HL-60 (cell line): ENCODE results near the gene SMIM38.

Experiments
- DNase-seq, 2 experiments: peaks; one replicate each; pipeline ENCODE4 v3.0.0-alpha.2; 2010 to 2020; ENCODE audit warnings: low read depth in 1 of 2, low spot score in 1 of 2
- H3K27ac ChIP-seq: fragments of 250-450 bp; sonication (Bioruptor Pico); replicated peaks from 2 replicates; pipeline ENCODE4 v1.5.1; 2020; ENCODE audit warnings: mild to moderate bottlenecking, moderate library complexity
- H3K27me3 ChIP-seq: fragments of 250-450 bp; sonication (Bioruptor Pico); 2 replicates; pipeline ENCODE4 v1.5.1; 2021; ENCODE audit warnings: mild to moderate bottlenecking, moderate library complexity; ENCODE audit not compliant: insufficient read depth, poor library complexity, severe bottlenecking
- H3K4me3 ChIP-seq: replicated peaks from 2 replicates; pipeline ENCODE4 v1.5.1; 2011; ENCODE audit warnings: mild to moderate bottlenecking, control low read depth, low read length; ENCODE audit not compliant: insufficient read depth
- CTCF ChIP-seq: IDR thresholded peaks from one replicate; pipeline ENCODE4 v1.5.1; 2011; ENCODE audit warnings: low read length, control low read depth, inconsistent platforms; ENCODE audit not compliant: insufficient read depth
- GABPA ChIP-seq: IDR thresholded peaks from 2 replicates; pipeline ENCODE4 v1.6.1; 2012; ENCODE audit warnings: low read depth
- POLR2AphosphoS5 ChIP-seq: IDR thresholded peaks from 2 replicates; pipeline ENCODE4 v1.6.1; 2012; ENCODE audit warnings: low read depth
- REST ChIP-seq: IDR thresholded peaks from 2 replicates; pipeline ENCODE4 v1.6.1; 2012; ENCODE audit warnings: low read depth; ENCODE audit not compliant: insufficient replicate concordance
- SPI1 ChIP-seq: IDR thresholded peaks from 2 replicates; pipeline ENCODE4 v1.6.1; 2012; ENCODE audit warnings: low read depth, mild to moderate bottlenecking, borderline replicate concordance
- long read RNA-seq: library from polyadenylated mRNA; unstranded; transcript quantifications from one replicate; pipeline ENCODE4 v2.0.0, GENCODE V29; 2020

SMIM38 gene
- long read RNA-seq = 0 reads

GRCh38 chr11:69155302-69156234 is at the start of gene SMIM38:
Gene SMIM38 (plus strand): TSS chr11:69155935. CDS start chr11:69157847, 1,912 bp downstream.
- TF ChIP-seq REST = no peak
- DNase-seq = no peak
- no peaks in the 10 kb centered on the region for H3K27me3 ChIP-seq
- no peak within 1 kb of the TSS for H3K27ac ChIP-seq
- H3K4me3 ChIP-seq = no peak within 1 kb of the TSS

- Histone ChIP-seq H3K4me3 (no peak overlapping the region), H3K27ac (no peak overlapping the region), H3K27me3 (no peaks in the 10 kb centered on the region)
- DNase-seq = no peak
- TF ChIP-seq REST (no peak), GABPA (no peak), CTCF (no peak), SPI1 (no peak), POLR2AphosphoS5 (no peak)
Measured at GRCh38 chr11:69106031-69106811, 49.5 kb upstream of the SMIM38 start.

GRCh38 chr11:69107413-69107812 is 48.3 kb upstream of the SMIM38 start:
- Histone ChIP-seq H3K27me3 (no peaks in the 10 kb centered on the region), H3K27ac (no peak overlapping the region), H3K4me3 (no peak overlapping the region)
- TF ChIP-seq CTCF = no peak
- no peak for DNase-seq

- no peak for TF ChIP-seq GABPA
- Histone ChIP-seq H3K4me3 (no peak overlapping the region), H3K27me3 (no peaks in the 10 kb centered on the region), H3K27ac (no peak overlapping the region)
- no peak for DNase-seq
Measured at GRCh38 chr11:69108030-69108429, 47.7 kb upstream of the SMIM38 start.
